ENCODE results near the gene DLGAP1. TPM values are rescaled to one million over a fixed set of nuclear protein-coding genes. Genes with fewer than 3 reads are reported as not detected.

The DLGAP1 gene
- total and polyA plus RNA-seq, 2 of the 8 experiments (the other 6 are each of a cell fraction or from before 2014, with no cell fraction given), result 11.8 to 16.9 TPM

GRCh38 chr18:3578621-3579020, 876.5 kb downstream of the DLGAP1 start:
- WGBS, 2 experiments (ENCODE audit: extremely low coverage in 1 of 2, insufficient coverage in 1 of 2, insufficient read length in 1 of 2, insufficient replicate concordance in 2 of 2, low coverage in 1 of 2, low lambda C conversion rate in 2 of 2, missing lambda C conversion rate in 1 of 2), result 92% methylated on average over 4 of the region's 4 CpGs; no CpG with 5 or more reads in 1 of the 2 experiments
- FAIRE-seq, result no peak
- POLR2A ChIA-PET (ENCODE audit: partially characterized antibody), result no interaction called here
- TF ChIP-seq EP300 (IDR thresholded peaks at IDR 0.05; ENCODE audit: borderline replicate concordance in 1 of 2, low read depth in 2 of 2, low read length in 2 of 2) (no peak), POLR2A (IDR thresholded peaks at IDR 0.05; ENCODE audit: control extremely low read depth in 1 of 2, low read depth in 2 of 2, low read length in 2 of 2) (no peak), KDM4A (IDR thresholded peaks at IDR 0.05; ENCODE audit: low read depth, low read length, severe bottlenecking) (no peak), TAF1 (IDR thresholded peaks at IDR 0.05; ENCODE audit: low read depth, low read length) (no peak), HDAC2 (IDR thresholded peaks at IDR 0.05; ENCODE audit: borderline replicate concordance in 1 of 2, low read depth in 2 of 2, low read length in 2 of 2) (no peak), ATF2 (IDR thresholded peaks at IDR 0.05; ENCODE audit: low read length) (no peak), SIX5 (IDR thresholded peaks at IDR 0.05; ENCODE audit: low read depth, low read length) (no peak), NANOG (IDR thresholded peaks at IDR 0.05; ENCODE audit: insufficient read depth, low read depth, low read length, poor library complexity, severe bottlenecking) (no peak), BCL11A (IDR thresholded peaks at IDR 0.05; ENCODE audit: low read depth in 2 of 2, low read length in 2 of 2) (no peak), ZNF274 (IDR thresholded peaks at IDR 0.05; ENCODE audit: borderline replicate concordance, extremely low read depth, low read length) (no peak), RFX5 (IDR thresholded peaks at IDR 0.05; ENCODE audit: borderline replicate concordance, low read depth, low read length) (no peak), BACH1 (IDR thresholded peaks at IDR 0.05; ENCODE audit: low read length) (no peak), POU5F1 (IDR thresholded peaks at IDR 0.05; ENCODE audit: low read depth, low read length) (no peak)

More at GRCh38 chr18:3578621-3579020, 876.5 kb downstream of the DLGAP1 start:
- Histone ChIP-seq H4K5ac (ENCODE audit: insufficient read length, low read depth, low read length) (no peak overlapping the region), H3K23ac (ENCODE audit: insufficient read length) (no peak overlapping the region), H3K4me2 (ENCODE audit: insufficient read depth in 1 of 2, low read depth in 2 of 2, low read length in 2 of 2) (no peak overlapping the region), H2BK5ac (ENCODE audit: low read depth, low read length) (no peak overlapping the region), H3K9me3 (ENCODE audit: insufficient read depth in 2 of 2, low read depth in 1 of 2, low read length in 1 of 2) (no peaks in the 10 kb centered on the region), H3K27me3 (replicated peaks in 1 of 4; ENCODE audit: control insufficient read depth in 3 of 4, extremely low read depth in 1 of 4, insufficient read depth in 3 of 4, low read length in 3 of 4) (no peaks in the 10 kb centered on the region), H3K14ac (ENCODE audit: insufficient read length) (no peak overlapping the region), H2AK5ac (ENCODE audit: low read depth, low read length) (no peak overlapping the region), H2BK20ac (ENCODE audit: low read length) (peak overlapping the region; percentile 11; the same call in 1 of the 2 replicates), H3K4me1 (replicated peaks in 1 of 4; ENCODE audit: control insufficient read depth in 3 of 4, insufficient read depth in 4 of 4, low read length in 3 of 4) (peaks cover 0 to 4% (median 0%) of the 10 kb centered on the region in 4 experiments; a peak in 3 of 7 replicates), H3K23me2 (ENCODE audit: low read depth, low read length) (no peaks in the 10 kb centered on the region; the same call in 1 of the 2 replicates), H4K8ac (ENCODE audit: extremely low read depth, insufficient read depth, low read length) (no peak overlapping the region), H2BK15ac (ENCODE audit: low read length) (no peak overlapping the region), H3K4ac (replicated peaks; ENCODE audit: insufficient read length, low read depth, low read length) (no peak overlapping the region), H3K9ac (replicated peaks in 1 of 4; ENCODE audit: extremely low read depth in 1 of 4, low read depth in 3 of 4, low read length in 3 of 4) (no peak overlapping the region), H3K79me1 (ENCODE audit: low read depth, low read length) (no peaks in the 10 kb centered on the region), H2BK12ac (ENCODE audit: low read depth, low read length) (no peak overlapping the region), H3K36me3 (ENCODE audit: control insufficient read depth in 2 of 4, insufficient read depth in 4 of 4, low read length in 3 of 4) (no peaks in the 10 kb centered on the region), H4K20me1 (replicated peaks in 1 of 2; ENCODE audit: control insufficient read depth in 1 of 2, insufficient read depth in 2 of 2, low read length in 2 of 2) (no peaks in the 10 kb centered on the region), H3K56ac (replicated peaks; ENCODE audit: insufficient read length, low read depth, low read length) (no peak overlapping the region), H4K91ac (replicated peaks; ENCODE audit: insufficient read length, low read length) (no peak overlapping the region), H3K79me2 (ENCODE audit: control insufficient read depth in 1 of 2, insufficient read depth in 2 of 2, low read length in 2 of 2) (no peaks in the 10 kb centered on the region), H3K18ac (ENCODE audit: extremely low read depth, low read length) (no peak overlapping the region), H3K27ac (ENCODE audit: low read depth, low read length) (no peak overlapping the region), H2AFZ (ENCODE audit: low read length) (no peak overlapping the region), H3K4me3 (ENCODE audit: extremely low read depth in 1 of 4, insufficient read depth in 2 of 4, low read depth in 3 of 4, low read length in 4 of 4) (no peak overlapping the region), H2BK120ac (replicated peaks; ENCODE audit: low read depth, low read length) (no peak overlapping the region)
- CTCF ChIA-PET (ENCODE audit: partially characterized antibody), result interaction anchor here (1.3 kb wide), 1 partner anchor 13 kb away, joined by 3 read pairs; no protein-coding TSS in a partner anchor
- no peak for DNase-seq (ENCODE audit: low read depth in 1 of 2, low spot score in 2 of 2)
